ENCODE data around the gene SEZ6. TPM values are rescaled to one million over a fixed set of nuclear protein-coding genes. Genes with fewer than 3 reads are reported as not detected.

The SEZ6 gene
- total and polyA plus RNA-seq, 10 of the 15 experiments (the other 5 are each of a cell fraction or from before 2014, with no cell fraction given) = 0.05 to 0.87 (median 0.17) TPM; not detected in 4

- ChIA-PET RAD21 (ENCODE audit: unreplicated experiment) (no interaction called here), SMC1A (ENCODE audit: uncharacterized antibody, unreplicated experiment) (no interaction called here), CTCF (no interaction called here), POLR2A (no interaction called here)
- Histone ChIP-seq H3K9me3 (replicated peaks; ENCODE audit: control insufficient read depth, insufficient read depth, low read length) (no peaks in the 10 kb centered on the region), H3K4me3 (no peak overlapping the region), H3K27me3 (replicated peaks in 1 of 2; ENCODE audit: control insufficient read depth in 2 of 2, insufficient read depth in 2 of 2, low read length in 1 of 2) (peaks cover 2 to 4% of the 10 kb centered on the region in 2 experiments; a peak in 3 of 4 replicates), H3K4me2 (ENCODE audit: control insufficient read depth, insufficient read depth) (no peak overlapping the region), H3K79me2 (ENCODE audit: control insufficient read depth, insufficient read depth, low read length) (no peaks in the 10 kb centered on the region), H3K9ac (ENCODE audit: control insufficient read depth, insufficient read depth, low read length) (no peak overlapping the region), H3K4me1 (ENCODE audit: control insufficient read depth, insufficient read depth, low read length) (no peaks in the 10 kb centered on the region), H3K27ac (ENCODE audit: control insufficient read depth, insufficient read depth) (no peak overlapping the region), H3K36me3 (ENCODE audit: control insufficient read depth in 2 of 2, insufficient read depth in 2 of 2, low read length in 1 of 2) (no peaks in the 10 kb centered on the region), H2AFZ (ENCODE audit: control insufficient read depth, low read depth, low read length) (no peak overlapping the region), H4K20me1 (ENCODE audit: control insufficient read depth, insufficient read depth) (no peaks in the 10 kb centered on the region)
- no TSS peak for BruUV-seq (replicated peaks)
- DNase-seq (ENCODE audit: low read depth, low spot score) (no peak), ATAC-seq (no peak), FAIRE-seq (no peak)
- WGBS (ENCODE audit: insufficient coverage, insufficient replicate concordance, low lambda C conversion rate, missing lambda C conversion rate) = 43% methylated on average over 12 of the region's 12 CpGs
- intact Hi-C loops (cut with micrococcal nuclease; ENCODE audit: unreplicated experiment) = loop anchor here (10.0 kb wide), 1 partner anchor 76 kb away; no protein-coding TSS in a partner anchor
- in situ Hi-C loops (cut with MboI) = no loop called here
- no peak for TF ChIP-seq CREB1 (IDR thresholded peaks at IDR 0.05; ENCODE audit: low read depth)
- no peak for TF ChIP-seq CREM (IDR thresholded peaks at IDR 0.05; ENCODE audit: low read depth)
- no peak for TF ChIP-seq ETV6 (conservative IDR thresholded peaks at IDR 0.05 in 1 of 2, IDR thresholded peaks at IDR 0.05 in 1 of 2; ENCODE audit: borderline replicate concordance in 1 of 2, low read depth in 1 of 2)
- TF ChIP-seq STAT1 (conservative IDR thresholded peaks at IDR 0.05) = no peak
- TF ChIP-seq BCL11A (IDR thresholded peaks at IDR 0.05; ENCODE audit: low read depth, low read length) = no peak
- no peak for TF ChIP-seq IRF3 (IDR thresholded peaks at IDR 0.05)
- no peak for TF ChIP-seq CBX5 (IDR thresholded peaks at IDR 0.05; ENCODE audit: low read depth)
- TF ChIP-seq ZNF592 (IDR thresholded peaks at IDR 0.05) = no peak
- no peak for TF ChIP-seq ZNF687 (IDR thresholded peaks at IDR 0.05)
- no peak for TF ChIP-seq PBX3 (IDR thresholded peaks at IDR 0.05; ENCODE audit: insufficient replicate concordance, low read depth, low read length)
- no peak for TF ChIP-seq POLR2AphosphoS5 (IDR thresholded peaks at IDR 0.05; ENCODE audit: low read length)
- TF ChIP-seq KAT2A (conservative IDR thresholded peaks at IDR 0.05; ENCODE audit: control insufficient read depth, low read depth, low read length) = no peak
- no peak for TF ChIP-seq DPF2 (IDR thresholded peaks at IDR 0.05)
- TF ChIP-seq PML (IDR thresholded peaks at IDR 0.05; ENCODE audit: low read length) = no peak
- TF ChIP-seq PAX5 (IDR thresholded peaks at IDR 0.05; ENCODE audit: borderline replicate concordance, low read depth, low read length) = no peak
- no peak for TF ChIP-seq RBBP5 (conservative IDR thresholded peaks at IDR 0.05)
These were observed 45.4 kb upstream of the SEZ6 start for GRCh38 chr17:29051194-29051593.

Data from GM12878 (cell line).